GM18508 (cell line): ENCODE measurements around the gene SUSD4.
"Not testable (repeated sequence)": the region's sequence is repeated elsewhere in the genome, so short reads cannot be mapped to it uniquely, and the experiment has no call there.

ENCODE experiments used
- ATAC-seq: cut with Tn5 transposase; IDR thresholded peaks from one replicate; pipeline ENCODE4 v1.9.1; 2021; ENCODE audit warnings: moderate number of reproducible peaks; ENCODE audit not compliant: insufficient read depth, unreplicated experiment

SUSD4 gene

GRCh38 chr1:223259462-223259861 lies 104.5 kb downstream of the SUSD4 start:
- no peak for ATAC-seq

GRCh38 chr1:223258751-223259198 lies 105.2 kb downstream of the SUSD4 start:
- no peak for ATAC-seq

DNA sequence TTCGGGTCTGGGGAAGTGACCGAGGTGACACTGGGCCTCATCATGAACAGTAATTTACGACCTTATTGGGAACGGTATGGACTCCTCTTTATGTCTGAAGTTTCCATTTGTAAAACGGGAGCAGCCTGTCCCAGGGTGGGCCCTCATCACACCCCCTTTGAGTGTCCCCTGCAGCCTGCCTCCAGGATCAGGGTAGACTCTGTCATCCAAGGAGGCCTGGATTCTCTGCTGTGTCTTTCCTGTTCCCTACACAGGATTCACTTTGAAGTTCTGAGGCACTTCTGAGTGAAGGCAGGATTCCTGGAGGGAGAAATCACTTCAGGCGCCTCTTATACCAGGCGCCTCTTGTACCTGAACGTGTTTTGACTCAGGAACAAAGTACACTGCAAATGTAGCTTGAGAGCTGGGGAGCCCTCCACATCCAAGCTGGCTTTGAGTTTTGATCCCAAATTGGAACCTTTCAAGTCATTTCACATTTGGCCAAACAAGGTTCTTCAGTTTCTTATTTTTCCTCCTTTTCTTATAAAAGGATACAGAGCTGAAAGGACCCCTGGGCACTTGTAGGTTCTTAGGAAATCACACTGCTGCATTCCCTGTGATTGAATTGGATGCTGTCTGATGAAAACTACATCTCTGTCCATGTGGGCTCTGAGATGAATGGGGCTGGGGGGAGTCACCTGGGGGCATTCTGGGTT lies 106.0 kb downstream of the SUSD4 start:
- ATAC-seq: no peak

GRCh38 chr1:223256034-223256433 lies 107.9 kb downstream of the SUSD4 start:
- no peak for ATAC-seq

GRCh38 chr1:223253916-223254315 lies 110.1 kb downstream of the SUSD4 start:
- ATAC-seq: no peak

DNA sequence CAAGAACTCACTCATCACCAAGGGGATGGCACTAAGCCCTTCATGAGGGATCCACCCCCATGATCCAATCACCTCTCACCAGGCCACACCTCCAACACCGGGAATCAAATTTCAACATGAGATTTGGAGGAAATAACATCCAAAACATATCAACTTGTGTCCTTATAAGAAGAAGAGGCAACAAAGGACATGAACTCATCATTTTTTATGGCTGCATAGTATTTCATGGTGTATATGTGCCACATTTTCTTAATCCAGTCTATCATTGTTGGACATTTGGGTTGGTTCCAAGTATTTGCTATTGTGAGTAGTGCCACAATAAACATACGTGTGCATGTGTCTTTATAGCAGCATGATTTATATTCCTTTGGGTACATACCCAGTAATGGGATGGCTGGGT lies 112.6 kb downstream of the SUSD4 start:
- ATAC-seq: not testable (repeated sequence)

DNA sequence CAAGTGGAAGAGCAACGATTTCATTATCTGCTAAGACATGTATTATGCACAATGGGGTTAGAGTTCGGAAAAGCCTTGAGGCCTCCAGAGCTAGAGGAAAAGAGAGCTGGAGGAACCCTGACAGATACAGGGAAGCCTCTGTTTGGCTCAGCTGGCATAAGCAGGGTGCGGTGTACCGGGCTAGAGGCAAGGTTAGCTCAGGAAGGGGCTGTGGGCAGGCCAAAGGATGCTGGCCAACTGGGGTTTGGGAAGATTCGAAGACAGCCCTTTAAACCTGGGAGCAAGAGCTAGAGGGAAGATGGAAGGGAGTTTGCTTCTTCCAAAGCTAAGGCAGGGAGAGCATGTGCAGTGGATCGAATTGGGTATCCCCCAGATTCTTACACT lies 113.4 kb downstream of the SUSD4 start:
- ATAC-seq: no peak

DNA sequence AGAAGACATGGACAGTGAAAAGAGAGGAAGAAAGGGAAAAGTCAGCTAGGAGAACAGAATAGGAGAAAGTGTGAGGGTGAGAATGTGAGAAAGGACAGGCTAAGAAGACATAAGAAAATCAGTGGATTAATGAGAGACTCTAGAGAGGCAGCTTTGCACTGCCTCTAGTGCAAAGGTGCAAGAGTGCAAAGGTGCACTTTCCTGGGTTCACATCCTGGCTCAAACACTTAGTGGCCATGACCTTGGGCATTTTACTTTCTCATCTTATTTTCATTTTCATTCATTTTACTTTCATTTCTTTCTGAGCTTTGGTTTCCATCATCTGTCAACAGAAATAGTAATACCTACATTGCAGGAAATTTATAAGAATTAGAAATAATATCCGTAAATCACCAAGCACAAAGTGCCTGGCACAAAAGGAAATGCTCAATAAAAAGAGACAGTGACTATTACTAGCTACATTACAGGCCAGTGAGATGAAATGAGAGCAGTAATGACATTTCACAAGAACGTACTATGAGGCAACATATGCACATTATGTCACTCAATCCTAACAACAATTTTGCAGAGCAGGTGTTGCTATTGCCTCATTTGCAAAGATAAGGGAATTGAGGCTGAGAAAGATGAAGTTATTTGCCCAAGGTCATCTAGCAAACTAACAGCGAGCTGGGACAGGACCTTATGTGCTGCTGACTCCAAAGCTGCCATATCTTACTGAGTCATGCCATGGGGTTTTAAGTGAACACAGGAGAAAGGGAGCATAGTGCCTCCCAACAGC lies 113.9 kb downstream of the SUSD4 start:
- no peak for ATAC-seq

- no peak for ATAC-seq
Observed at GRCh38 chr1:223248770-223249140, 115.2 kb downstream of the SUSD4 start.

GRCh38 chr1:223248001-223248769 lies 115.8 kb downstream of the SUSD4 start:
- ATAC-seq: no peak

DNA sequence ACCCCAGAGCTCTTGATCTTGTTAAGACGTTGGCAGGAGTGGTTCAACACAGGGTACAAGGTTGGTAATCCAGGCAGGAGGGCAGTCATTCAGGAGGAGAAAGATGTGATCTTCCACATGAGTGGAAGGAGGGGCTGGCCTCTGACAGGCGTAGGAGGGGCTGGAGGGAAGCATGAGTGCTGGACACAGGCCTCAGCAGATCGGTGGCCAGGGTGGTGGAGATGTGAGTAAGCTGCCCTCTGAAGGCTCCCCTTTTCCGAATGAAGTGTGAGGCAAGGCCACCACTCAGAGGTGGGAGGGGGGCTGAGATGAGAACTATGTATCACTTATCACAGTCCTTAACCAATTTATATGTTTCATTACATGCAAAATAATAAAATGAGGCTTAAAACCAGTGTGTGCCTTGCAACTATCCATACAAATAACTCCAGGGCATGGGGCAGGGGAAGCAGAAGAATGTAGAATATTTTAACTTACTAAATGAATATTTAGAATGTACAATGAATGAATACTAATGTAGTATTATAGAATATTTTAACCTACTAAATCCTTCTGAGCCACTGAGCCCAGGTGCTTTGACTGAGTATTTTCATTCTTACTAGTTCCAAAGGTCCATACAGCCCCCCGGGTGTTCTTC lies 117.4 kb downstream of the SUSD4 start:
- ATAC-seq: no peak

DNA sequence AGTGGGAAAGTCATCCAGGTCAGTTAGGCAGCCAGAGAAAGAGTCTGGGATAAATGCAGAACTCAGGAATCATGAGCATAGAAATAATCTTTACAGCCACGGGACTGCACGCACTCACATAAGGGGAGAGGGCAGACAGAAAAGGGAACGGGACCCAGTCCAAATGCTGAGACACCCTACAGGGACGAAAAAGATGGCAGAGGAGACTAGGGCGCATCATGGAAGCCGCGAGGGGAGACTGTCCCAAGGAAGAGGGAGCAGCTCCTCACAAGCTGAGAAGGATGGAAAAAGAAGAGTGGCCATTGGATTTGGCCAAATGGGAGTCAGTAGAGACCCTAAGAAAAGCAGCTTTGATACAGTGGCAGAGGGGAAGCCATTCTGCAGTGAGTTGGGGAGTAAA lies 118.0 kb downstream of the SUSD4 start:
- ATAC-seq: no peak

DNA sequence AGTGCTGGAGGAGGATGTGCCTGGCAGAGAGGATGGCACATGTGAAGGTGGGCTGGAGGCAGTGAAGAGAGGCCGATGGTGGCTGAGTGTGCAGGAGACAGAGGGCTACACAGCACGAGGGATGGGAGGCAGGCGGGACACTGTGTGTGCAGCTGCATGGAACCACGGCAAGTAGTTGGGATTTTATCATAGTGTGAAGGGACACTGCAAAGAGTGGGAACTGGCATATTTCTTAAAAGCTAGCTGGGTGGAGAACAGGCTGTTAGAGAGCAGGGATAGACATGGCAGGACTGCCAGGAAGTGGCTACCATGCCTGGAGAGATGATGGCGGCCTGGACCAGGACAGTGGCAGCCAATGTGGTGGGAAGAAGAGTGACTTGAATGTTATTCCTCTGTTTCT lies 118.6 kb downstream of the SUSD4 start:
- no peak for ATAC-seq

GRCh38 chr1:223244366-223245103 lies 119.4 kb downstream of the SUSD4 start:
- peak; percentile 74 for ATAC-seq

GRCh38 chr1:223243441-223244050 lies 120.4 kb downstream of the SUSD4 start:
- no peak for ATAC-seq

DNA sequence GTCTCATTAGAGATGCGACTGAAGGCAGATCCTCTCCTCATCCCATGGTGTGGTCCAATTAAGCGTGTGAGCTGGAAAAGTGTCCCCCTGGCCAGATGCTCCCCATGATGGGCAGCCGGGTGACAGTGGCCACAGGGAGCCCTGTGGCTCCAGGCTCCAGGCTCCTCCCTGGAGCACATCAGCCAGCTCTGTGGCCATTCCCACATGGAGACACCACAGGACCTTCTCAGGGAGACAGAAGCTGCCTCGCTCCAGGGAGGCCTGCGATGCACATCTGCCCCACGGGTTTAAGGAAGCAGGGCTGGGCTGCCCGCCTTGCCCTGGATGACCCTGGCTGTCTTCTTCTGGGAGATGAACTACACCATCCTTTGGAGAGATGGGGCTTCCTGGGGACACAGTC lies 121.0 kb downstream of the SUSD4 start:
- no peak for ATAC-seq

- no peak for ATAC-seq
Observed at GRCh38 chr1:223242382-223242955, 121.5 kb downstream of the SUSD4 start.

DNA sequence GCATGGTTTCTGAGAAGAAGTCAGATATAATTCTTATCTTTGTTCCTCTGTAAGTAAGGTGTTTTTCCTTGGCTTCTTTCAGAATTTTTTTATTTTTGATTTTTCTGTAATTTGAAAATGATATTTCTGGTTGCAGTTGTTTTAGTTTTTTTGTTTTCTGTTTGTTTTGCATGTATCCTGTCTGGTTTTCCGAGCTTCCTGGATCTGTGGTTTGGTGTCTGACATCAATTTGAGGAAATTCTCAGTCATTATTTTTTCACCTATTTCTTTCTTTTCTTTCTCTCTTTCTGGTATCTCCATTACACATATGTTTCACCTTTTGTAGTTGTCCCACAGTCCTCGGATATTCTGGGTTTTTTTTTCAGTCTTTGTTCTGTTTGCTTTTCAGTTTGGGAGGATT lies 123.9 kb downstream of the SUSD4 start:
- ATAC-seq: no peak

DNA sequence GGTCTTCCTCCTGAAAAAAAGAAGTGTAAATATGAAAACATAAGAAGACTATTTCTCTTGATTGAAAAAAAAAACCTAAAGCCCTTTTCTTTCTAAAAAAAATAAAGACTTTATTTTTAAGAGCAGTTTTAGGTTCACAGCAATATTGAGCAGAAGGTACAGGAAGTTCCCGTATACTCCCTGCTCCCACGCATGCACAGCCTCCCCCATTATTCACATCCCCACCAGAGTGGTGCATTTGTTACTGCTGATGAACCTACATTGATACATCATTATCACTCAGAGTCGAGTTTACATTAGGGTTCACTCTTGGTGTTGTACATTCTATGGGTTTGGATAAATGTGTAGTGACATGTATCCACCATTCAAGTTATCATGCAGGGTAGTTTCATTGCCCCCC lies 128.9 kb downstream of the SUSD4 start:
- no peak for ATAC-seq
